Hematopoietic multipotent progenitor cell (in vitro differentiated cells): ENCODE measurements around the gene SCO1. TPM values are rescaled to one million over a fixed set of nuclear protein-coding genes. Genes with fewer than 3 reads are reported as not detected.
A peak's percentile ranks its signal among the peaks of the same experiment; 100 is the strongest.
"Not testable (repeated sequence)": the region's sequence is repeated elsewhere in the genome, so short reads cannot be mapped to it uniquely, and the experiment has no call there.

Experiments used
- DNase-seq, 3 donors: peaks; one replicate each; pipeline ENCODE4 v3.0.0-alpha.2; 2011 to 2015; ENCODE audit warnings: low read depth in 2 of 3, low spot score in 2 of 3
- total RNA-seq: library from RNA; depleted of rRNA; stranded (reverse); fragments of >200 nt; gene quantifications from one replicate; pipeline ENCODE4 v1.2.3, GENCODE V29; 2012

SCO1 gene
- total RNA-seq, 1 donor, result 16.7 TPM

GRCh38 chr17:10727192-10727591, 29.9 kb upstream of the SCO1 start:
- DNase-seq, result no peak

- DNase-seq, result no peak
These were observed 28.9 kb upstream of the SCO1 start for GRCh38 chr17:10726196-10726595.

- no peak for DNase-seq
These were observed 27.9 kb upstream of the SCO1 start for GRCh38 chr17:10725262-10725661.

- no peak for DNase-seq
These were observed 27.3 kb upstream of the SCO1 start for GRCh38 chr17:10724546-10725195.

- no peak for DNase-seq
These were observed 21.2 kb upstream of the SCO1 start for GRCh38 chr17:10718547-10718946.

GRCh38 chr17:10716218-10716617, 18.9 kb upstream of the SCO1 start:
- no peak for DNase-seq

GRCh38 chr17:10713318-10713717, 16.0 kb upstream of the SCO1 start:
- DNase-seq, result no peak

GRCh38 chr17:10705727-10706126, 8.4 kb upstream of the SCO1 start:
- no peak for DNase-seq

GRCh38 chr17:10702574-10702973, 5.2 kb upstream of the SCO1 start:
- peak in 1 of 3 donors; percentile 19 for DNase-seq

- peak in 1 of 3 donors; percentile 45 for DNase-seq
These were observed 2.5 kb upstream of the SCO1 start for GRCh38 chr17:10699856-10700255.

GRCh38 chr17:10698096-10698818, 924 bp upstream of the SCO1 start:
- no peak for DNase-seq

- not testable (repeated sequence) for DNase-seq
These were observed 1.4 kb downstream of the SCO1 start for GRCh38 chr17:10695875-10696407.

- DNase-seq, result no peak
These were observed 9.8 kb downstream of the SCO1 start for GRCh38 chr17:10687499-10687898.

GRCh38 chr17:10683853-10684252, 13.5 kb downstream of the SCO1 start:
- peak in 2 of 3 donors; percentile 42 to 71 for DNase-seq

GRCh38 chr17:10681866-10682446, 15.4 kb downstream of the SCO1 start:
- DNase-seq, result no peak

GRCh38 chr17:10674704-10675103, 22.6 kb downstream of the SCO1 start:
- DNase-seq, result no peak

- DNase-seq, result no peak
These were observed 24.0 kb downstream of the SCO1 start for GRCh38 chr17:10673312-10673711.

- DNase-seq, result no peak
These were observed 28.6 kb downstream of the SCO1 start for GRCh38 chr17:10668775-10669174.

- no peak for DNase-seq
These were observed 30.4 kb downstream of the SCO1 start for GRCh38 chr17:10666906-10667305.

GRCh38 chr17:10664571-10664970, 32.8 kb downstream of the SCO1 start:
- DNase-seq, result no peak

- DNase-seq, result no peak
These were observed 34.1 kb downstream of the SCO1 start for GRCh38 chr17:10663231-10663630.

GRCh38 chr17:10661437-10661836, 35.9 kb downstream of the SCO1 start:
- no peak for DNase-seq
